Endodermal cell (in vitro differentiated cells): ENCODE results near the gene ELAVL1. TPM values are rescaled to one million over a fixed set of nuclear protein-coding genes. Genes with fewer than 3 reads are reported as not detected.

Experiments used
- DNase-seq: peaks from one replicate; pipeline ENCODE4 v3.0.0-alpha.2; 2017
- H3K27ac ChIP-seq: 2 replicates; pipeline ENCODE4 v1.5.1; 2013; ENCODE audit warnings: mild to moderate bottlenecking, low read depth, low read length, moderate library complexity
- H3K27me3 ChIP-seq: 2 replicates; pipeline ENCODE4 v1.6.1; 2013; ENCODE audit warnings: mild to moderate bottlenecking, low read length, moderate library complexity; ENCODE audit not compliant: insufficient read depth, control insufficient read depth, poor library complexity, severe bottlenecking
- H3K36me3 ChIP-seq: 2 replicates; pipeline ENCODE4 v1.7.0; 2013; ENCODE audit warnings: mild to moderate bottlenecking, low read length, moderate library complexity; ENCODE audit not compliant: control insufficient read depth, insufficient read depth
- H3K4me1 ChIP-seq: one replicate; pipeline ENCODE4 v1.7.0; 2013; ENCODE audit warnings: low read length; ENCODE audit not compliant: control insufficient read depth, insufficient read depth
- H3K4me3 ChIP-seq: 2 replicates; pipeline ENCODE4 v1.5.1; 2013; ENCODE audit warnings: mild to moderate bottlenecking, low read length, moderate library complexity
- H3K9ac ChIP-seq: 2 replicates; pipeline ENCODE4 v1.6.1; 2013; ENCODE audit warnings: mild to moderate bottlenecking, low read length, moderate library complexity; ENCODE audit not compliant: poor library complexity, severe bottlenecking; ENCODE audit errors: extremely low read depth
- H3K9me3 ChIP-seq: 2 replicates; pipeline ENCODE4 v1.6.1; 2013; ENCODE audit warnings: mild to moderate bottlenecking, low read length, moderate library complexity; ENCODE audit not compliant: control insufficient read depth
- H3K27ac Mint-ChIP-seq: 2 replicates; pipeline ENCODE4 v1.8.0; 2020; ENCODE audit warnings: mixed read lengths
- H3K27me3 Mint-ChIP-seq: 2 replicates; pipeline ENCODE4 v1.8.0; 2021; ENCODE audit warnings: mild to moderate bottlenecking, mixed read lengths; ENCODE audit not compliant: insufficient read depth
- H3K36me3 Mint-ChIP-seq: 2 replicates; pipeline ENCODE4 v1.8.0; 2020; ENCODE audit warnings: low read depth, mixed read lengths
- H3K4me1 Mint-ChIP-seq: 2 replicates; pipeline ENCODE4 v1.8.0; 2020; ENCODE audit warnings: mixed read lengths
- H3K4me3 Mint-ChIP-seq: 2 replicates; pipeline ENCODE4 v1.8.0; 2020; ENCODE audit warnings: mild to moderate bottlenecking, moderate library complexity, mixed read lengths
- H3K9me3 Mint-ChIP-seq: 2 replicates; pipeline ENCODE4 v1.8.0; 2020; ENCODE audit warnings: mild to moderate bottlenecking, mixed read lengths
- WGBS, 2 experiments: methylation state at CpG; one replicate each; pipeline versions ENCODE4 v1.1.5 to v1.1.7; 2013; ENCODE audit warnings: missing lambda C conversion rate in 2 of 2, mixed read lengths in 1 of 2; ENCODE audit not compliant: insufficient coverage in 1 of 2, insufficient read length in 1 of 2; 5-methylcytosine and 5-hydroxymethylcytosine counted together
- total RNA-seq, 2 donors: library from RNA; stranded (reverse); fragmentation: NEBNext Ultra II Directional in 1 of 2; extraction: Animal tissue kit (Norgen Biotek cat#: 25700) in 1 of 2; gene quantifications; 2 replicates in 1 of 2; 3 replicates in 1 of 2; pipeline ENCODE4 v1.2.1, GENCODE V29; 2021
- TF ChIP-seq, protein P1 (sequence below): fragments of 200-600 bp; sonication (generic); conservative IDR thresholded peaks from 2 replicates; pipeline ENCODE4 v1.5.0; 2021; ENCODE audit warnings: antibody characterized with exemption, mild to moderate bottlenecking

ELAVL1 gene
- total RNA-seq, 2 donors from 2014 or later, result 123 to 149 TPM

DNA sequence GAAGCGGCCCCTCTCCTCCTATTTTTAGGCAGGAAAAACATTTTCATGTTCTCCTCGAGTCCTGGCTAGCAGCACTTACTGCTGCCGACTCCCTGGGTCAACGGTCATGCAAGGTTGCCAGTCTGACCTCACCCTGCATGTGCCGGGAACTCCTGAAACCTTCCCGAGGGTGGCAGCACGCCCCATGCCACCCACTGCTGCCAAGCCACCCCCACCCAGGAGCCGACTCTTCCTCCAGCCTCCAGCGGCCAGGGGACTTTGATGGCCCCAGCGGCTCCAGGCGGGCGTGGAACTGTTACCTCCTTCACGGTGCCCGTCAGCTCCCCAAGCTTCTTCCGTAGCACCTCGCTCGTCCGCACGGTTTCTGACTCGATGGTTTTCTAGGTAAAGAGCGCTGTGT lies 70.7 kb downstream of the ELAVL1 start:
- H3K4me3 Mint-ChIP-seq, result no peak overlapping the region

DNA sequence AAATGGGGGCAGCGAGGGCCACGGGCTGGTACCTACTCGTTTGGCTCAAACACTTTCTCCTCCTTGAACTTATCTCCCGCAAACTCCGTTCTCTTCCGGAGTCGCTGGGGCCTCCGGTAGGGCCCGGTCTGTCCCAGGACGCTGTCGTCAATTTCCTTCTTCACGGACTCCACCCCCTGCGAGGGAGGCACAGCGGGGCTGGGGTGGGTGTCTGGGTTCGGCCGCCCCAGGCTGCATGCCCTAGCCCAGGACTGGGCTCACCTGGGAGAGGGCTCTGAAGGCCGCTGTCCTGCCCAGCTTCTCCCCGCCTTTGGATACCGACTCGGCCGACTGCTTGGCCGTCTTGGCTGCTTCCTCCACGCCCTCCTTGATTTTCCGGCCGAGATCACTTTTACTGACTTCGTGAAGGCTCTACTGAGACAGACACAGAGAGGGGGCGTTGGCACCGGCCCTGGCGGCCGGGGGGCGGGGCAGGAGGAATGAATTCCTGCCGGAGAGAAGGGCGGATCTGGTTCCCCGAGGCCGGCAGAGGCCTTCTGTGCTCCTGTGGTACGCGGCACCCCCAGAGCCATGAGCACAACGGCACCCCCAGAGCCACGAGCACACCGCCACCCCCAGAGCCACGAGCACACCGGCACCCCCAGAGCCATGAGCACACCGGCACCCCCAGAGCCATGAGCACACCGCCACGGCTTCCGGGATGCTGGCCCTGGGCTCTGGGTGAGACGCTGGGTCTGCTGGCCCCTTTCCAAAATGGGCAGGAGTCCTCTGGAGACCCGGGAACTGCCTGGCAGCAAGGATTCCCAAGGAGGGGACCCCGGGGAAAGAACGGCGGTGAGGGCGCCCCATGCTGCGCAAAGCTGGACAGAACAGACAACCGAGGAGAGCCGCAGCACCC lies 71.4 kb downstream of the ELAVL1 start:
- no peaks in the 10 kb centered on the region for H3K4me1 Mint-ChIP-seq
- H3K27ac Mint-ChIP-seq, result no peak overlapping the region
- Histone ChIP-seq H3K36me3 (peaks cover 69% of the 10 kb centered on the region), H3K9ac (no peak overlapping the region), H3K9me3 (no peaks in the 10 kb centered on the region), H3K4me3 (no peak overlapping the region), H3K27me3 (no peaks in the 10 kb centered on the region), H3K4me1 (no peaks in the 10 kb centered on the region), H3K27ac (no peak overlapping the region)
- TF ChIP-seq, protein P1, sequence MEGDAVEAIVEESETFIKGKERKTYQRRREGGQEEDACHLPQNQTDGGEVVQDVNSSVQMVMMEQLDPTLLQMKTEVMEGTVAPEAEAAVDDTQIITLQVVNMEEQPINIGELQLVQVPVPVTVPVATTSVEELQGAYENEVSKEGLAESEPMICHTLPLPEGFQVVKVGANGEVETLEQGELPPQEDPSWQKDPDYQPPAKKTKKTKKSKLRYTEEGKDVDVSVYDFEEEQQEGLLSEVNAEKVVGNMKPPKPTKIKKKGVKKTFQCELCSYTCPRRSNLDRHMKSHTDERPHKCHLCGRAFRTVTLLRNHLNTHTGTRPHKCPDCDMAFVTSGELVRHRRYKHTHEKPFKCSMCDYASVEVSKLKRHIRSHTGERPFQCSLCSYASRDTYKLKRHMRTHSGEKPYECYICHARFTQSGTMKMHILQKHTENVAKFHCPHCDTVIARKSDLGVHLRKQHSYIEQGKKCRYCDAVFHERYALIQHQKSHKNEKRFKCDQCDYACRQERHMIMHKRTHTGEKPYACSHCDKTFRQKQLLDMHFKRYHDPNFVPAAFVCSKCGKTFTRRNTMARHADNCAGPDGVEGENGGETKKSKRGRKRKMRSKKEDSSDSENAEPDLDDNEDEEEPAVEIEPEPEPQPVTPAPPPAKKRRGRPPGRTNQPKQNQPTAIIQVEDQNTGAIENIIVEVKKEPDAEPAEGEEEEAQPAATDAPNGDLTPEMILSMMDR, result no peak
- H3K27me3 Mint-ChIP-seq, result no peaks in the 10 kb centered on the region
- H3K36me3 Mint-ChIP-seq, result peaks cover 34% of the 10 kb centered on the region
- no peak for DNase-seq
- 93 to 94% methylated on average over 40 to 55 of the region's 55 CpGs for WGBS, 2 experiments
- H3K4me3 Mint-ChIP-seq, result no peak overlapping the region
- no peaks in the 10 kb centered on the region for H3K9me3 Mint-ChIP-seq

More for the DNA sequence above, 70.7 kb downstream of the ELAVL1 start:
- H3K27ac Mint-ChIP-seq, result peak overlapping the region; percentile 48
- Histone ChIP-seq H3K4me1 (no peaks in the 10 kb centered on the region), H3K9me3 (no peaks in the 10 kb centered on the region), H3K4me3 (no peak overlapping the region), H3K9ac (no peak overlapping the region), H3K27me3 (no peaks in the 10 kb centered on the region), H3K36me3 (peaks cover 70% of the 10 kb centered on the region), H3K27ac (no peak overlapping the region)
- no peak for DNase-seq
- 94 to 96% methylated on average over 15 to 21 of the region's 21 CpGs for WGBS, 2 experiments
- H3K27me3 Mint-ChIP-seq, result no peaks in the 10 kb centered on the region
- no peaks in the 10 kb centered on the region for H3K9me3 Mint-ChIP-seq
- peaks cover 35% of the 10 kb centered on the region for H3K36me3 Mint-ChIP-seq
- no peaks in the 10 kb centered on the region for H3K4me1 Mint-ChIP-seq
- TF ChIP-seq, protein P1, result no peak

DNA sequence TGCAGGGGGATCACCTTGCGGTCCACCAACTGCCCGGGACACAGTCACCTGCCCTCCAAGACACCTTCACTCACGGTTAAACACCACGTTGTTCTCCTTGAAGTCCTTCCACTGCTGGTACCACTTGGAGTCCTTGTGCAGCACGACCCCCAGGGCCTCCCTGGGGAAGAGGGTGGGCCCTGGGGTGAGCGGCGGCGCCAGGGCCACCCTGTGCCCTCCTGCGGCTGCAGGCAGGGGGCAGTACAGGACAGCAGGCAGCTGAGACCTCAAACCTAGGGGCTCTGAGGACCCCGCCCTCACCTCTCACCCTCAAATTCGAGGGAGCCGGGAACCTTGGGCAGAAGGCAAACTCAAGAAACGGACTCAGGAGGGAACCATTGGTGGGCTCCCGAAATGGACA lies 72.0 kb downstream of the ELAVL1 start:
- peaks cover 31% of the 10 kb centered on the region for H3K36me3 Mint-ChIP-seq
- H3K36me3 ChIP-seq, result peaks cover 70% of the 10 kb centered on the region
- H3K9me3 ChIP-seq, result no peaks in the 10 kb centered on the region
- no peak overlapping the region for H3K27ac Mint-ChIP-seq
- H3K27ac ChIP-seq, result no peak overlapping the region
- no peaks in the 10 kb centered on the region for H3K27me3 ChIP-seq
- H3K4me3 Mint-ChIP-seq, result no peak overlapping the region
- TF ChIP-seq, protein P1, result peak; percentile 70
- no peaks in the 10 kb centered on the region for H3K4me1 ChIP-seq
- DNase-seq, result no peak
- no peaks in the 10 kb centered on the region for H3K9me3 Mint-ChIP-seq
- H3K4me3 ChIP-seq, result no peak overlapping the region
- H3K9ac ChIP-seq, result no peak overlapping the region
- no peaks in the 10 kb centered on the region for H3K27me3 Mint-ChIP-seq
- WGBS, 2 experiments, result 92 to 93% methylated on average over 8 to 14 of the region's 14 CpGs
- H3K4me1 Mint-ChIP-seq, result no peaks in the 10 kb centered on the region
